CD4-positive, alpha-beta T cell (primary cell): ENCODE results near the gene PPP1R14C. TPM values are rescaled to one million over a fixed set of nuclear protein-coding genes. Genes with fewer than 3 reads are reported as not detected.

Experiments used
- ATAC-seq: fragments of 200-7000 bp; cut with Tn5 transposase; one replicate; pipeline ENCODE4 v1.10.0; 2022; ENCODE audit warnings: mild to moderate bottlenecking; ENCODE audit not compliant: poor library complexity
- CTCF ChIA-PET: fragments of 350-600 bp; sonication (Branson Sonifier 250); formaldehyde crosslinking; loops from one replicate; lab custom pipeline; 2021; ENCODE audit warnings: antibody characterized with exemption, inconsistent platforms; lab: Charles Lee
- POLR2A ChIA-PET: fragments of 350-600 bp; sonication (Branson Sonifier 250); formaldehyde crosslinking; loops from one replicate; lab custom pipeline; 2021; ENCODE audit warnings: antibody characterized with exemption, inconsistent platforms; lab: Charles Lee
- DNase-seq, 14 experiments: peaks; one replicate each; pipeline ENCODE4 v3.0.0-alpha.2; 2013 to 2020; ENCODE audit warnings: mixed read lengths in 2 of 14
- H3K27ac ChIP-seq, 2 donors: one replicate each; pipeline versions ENCODE4 v1.5.1 to v1.7.0; 2013; ENCODE audit warnings: low read length in 2 of 2, low read depth in 1 of 2, mild to moderate bottlenecking in 1 of 2
- H3K27me3 ChIP-seq, 2 experiments: 1 replicate in 1 of 2; 2 replicates in 1 of 2; pipeline versions ENCODE4 v1.6.1 to v1.7.0; 2013; ENCODE audit warnings: low read length in 2 of 2, control low read depth in 1 of 2, mild to moderate bottlenecking in 1 of 2, moderate library complexity in 1 of 2; ENCODE audit not compliant: insufficient read depth in 2 of 2, control insufficient read depth in 1 of 2
- H3K36me3 ChIP-seq: one replicate; pipeline ENCODE4 v1.6.1; 2013; ENCODE audit warnings: low read length, control low read depth; ENCODE audit not compliant: insufficient read depth
- H3K4me1 ChIP-seq: one replicate; pipeline ENCODE4 v1.6.1; 2013; ENCODE audit warnings: low read length, control low read depth; ENCODE audit not compliant: insufficient read depth
- H3K4me3 ChIP-seq: one replicate; pipeline ENCODE4 v1.5.1; 2013; ENCODE audit warnings: mild to moderate bottlenecking, low read length, moderate library complexity
- H3K9me3 ChIP-seq, 2 experiments: 1 replicate in 1 of 2; 2 replicates in 1 of 2; pipeline versions ENCODE4 v1.6.1 to v1.7.0; 2013; ENCODE audit warnings: low read length in 2 of 2, mild to moderate bottlenecking in 2 of 2, control low read depth in 1 of 2, moderate library complexity in 1 of 2; ENCODE audit not compliant: control insufficient read depth in 1 of 2, insufficient read depth in 1 of 2
- H3K27ac Mint-ChIP-seq: one replicate; pipeline ENCODE4 v1.8.0; 2020; ENCODE audit warnings: mixed read lengths
- H3K27me3 Mint-ChIP-seq: one replicate; pipeline ENCODE4 v1.8.0; 2021; ENCODE audit warnings: mixed read lengths
- H3K36me3 Mint-ChIP-seq: one replicate; pipeline ENCODE4 v1.8.0; 2021; ENCODE audit warnings: low read depth, mixed read lengths
- H3K4me1 Mint-ChIP-seq: one replicate; pipeline ENCODE4 v1.8.0; 2021; ENCODE audit warnings: low read depth, mixed read lengths
- H3K4me3 Mint-ChIP-seq: one replicate; pipeline ENCODE4 v1.8.0; 2020; ENCODE audit warnings: mild to moderate bottlenecking, mixed read lengths
- H3K9me3 Mint-ChIP-seq: one replicate; pipeline ENCODE4 v1.8.0; 2020; ENCODE audit warnings: mixed read lengths
- intact Hi-C, 2 experiments: fragments of 100-400 bp; cut with DNase I in 1 of 2; cut with micrococcal nuclease in 1 of 2; formaldehyde crosslinking; loops; one replicate each; pipeline versions ENCODE4 v1.15.1 to v1.9.0; 2023 to 2025; cut with DNase I, micrococcal nuclease
- total RNA-seq, 174 experiments: library from RNA in 2 of 174; stranded (reverse) in 2 of 174; gene quantifications; one replicate each; pipeline ENCODE4 v1.2.3 and lab custom pipeline; 2021 to 2026
- TF ChIP-seq, protein P1 (sequence below): fragments of 200-600 bp; IDR thresholded peaks from one replicate; pipeline ENCODE4 v1.8.0; 2022; ENCODE audit warnings: antibody characterized with exemption, mild to moderate bottlenecking

The PPP1R14C gene
- total RNA-seq, 2 experiments from 2014 or later: not detected

DNA sequence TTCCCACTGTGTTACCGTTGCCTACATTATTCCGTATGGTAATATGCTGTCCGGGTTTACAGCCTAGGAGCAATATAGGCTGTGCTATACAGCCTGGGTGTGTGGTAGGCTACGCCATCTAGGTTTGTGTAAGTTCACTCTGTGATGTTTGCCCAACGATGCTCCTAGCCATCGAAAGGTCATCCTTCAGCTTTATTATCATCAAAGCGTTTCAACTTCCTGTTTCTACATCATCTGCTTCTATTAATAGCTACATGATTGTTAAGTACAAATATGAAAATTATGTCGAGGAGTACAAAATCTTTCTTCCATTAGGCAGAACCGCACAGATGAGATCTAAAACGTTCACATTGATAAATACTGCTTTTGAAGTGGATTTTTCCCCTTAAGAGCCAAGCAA lies 69.9 kb downstream of the PPP1R14C start:
- Mint-ChIP-seq H3K9me3 (no peaks in the 10 kb centered on the region), H3K36me3 (no peaks in the 10 kb centered on the region), H3K4me1 (no peaks in the 10 kb centered on the region), H3K27ac (no peak overlapping the region), H3K4me3 (no peak overlapping the region), H3K27me3 (peaks cover 3% of the 10 kb centered on the region)
- Histone ChIP-seq H3K9me3 (no peaks in the 10 kb centered on the region), H3K4me1 (no peaks in the 10 kb centered on the region), H3K27me3 (peaks cover 0 to 2% of the 10 kb centered on the region in 2 experiments), H3K36me3 (no peaks in the 10 kb centered on the region), H3K4me3 (no peak overlapping the region), H3K27ac (no peak overlapping the region)
- POLR2A ChIA-PET: no interaction called here
- intact Hi-C loops: no loop called here
- TF ChIP-seq, protein P1, sequence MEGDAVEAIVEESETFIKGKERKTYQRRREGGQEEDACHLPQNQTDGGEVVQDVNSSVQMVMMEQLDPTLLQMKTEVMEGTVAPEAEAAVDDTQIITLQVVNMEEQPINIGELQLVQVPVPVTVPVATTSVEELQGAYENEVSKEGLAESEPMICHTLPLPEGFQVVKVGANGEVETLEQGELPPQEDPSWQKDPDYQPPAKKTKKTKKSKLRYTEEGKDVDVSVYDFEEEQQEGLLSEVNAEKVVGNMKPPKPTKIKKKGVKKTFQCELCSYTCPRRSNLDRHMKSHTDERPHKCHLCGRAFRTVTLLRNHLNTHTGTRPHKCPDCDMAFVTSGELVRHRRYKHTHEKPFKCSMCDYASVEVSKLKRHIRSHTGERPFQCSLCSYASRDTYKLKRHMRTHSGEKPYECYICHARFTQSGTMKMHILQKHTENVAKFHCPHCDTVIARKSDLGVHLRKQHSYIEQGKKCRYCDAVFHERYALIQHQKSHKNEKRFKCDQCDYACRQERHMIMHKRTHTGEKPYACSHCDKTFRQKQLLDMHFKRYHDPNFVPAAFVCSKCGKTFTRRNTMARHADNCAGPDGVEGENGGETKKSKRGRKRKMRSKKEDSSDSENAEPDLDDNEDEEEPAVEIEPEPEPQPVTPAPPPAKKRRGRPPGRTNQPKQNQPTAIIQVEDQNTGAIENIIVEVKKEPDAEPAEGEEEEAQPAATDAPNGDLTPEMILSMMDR: no peak
- DNase-seq (no peak), ATAC-seq (no peak)
- CTCF ChIA-PET: no interaction called here

DNA sequence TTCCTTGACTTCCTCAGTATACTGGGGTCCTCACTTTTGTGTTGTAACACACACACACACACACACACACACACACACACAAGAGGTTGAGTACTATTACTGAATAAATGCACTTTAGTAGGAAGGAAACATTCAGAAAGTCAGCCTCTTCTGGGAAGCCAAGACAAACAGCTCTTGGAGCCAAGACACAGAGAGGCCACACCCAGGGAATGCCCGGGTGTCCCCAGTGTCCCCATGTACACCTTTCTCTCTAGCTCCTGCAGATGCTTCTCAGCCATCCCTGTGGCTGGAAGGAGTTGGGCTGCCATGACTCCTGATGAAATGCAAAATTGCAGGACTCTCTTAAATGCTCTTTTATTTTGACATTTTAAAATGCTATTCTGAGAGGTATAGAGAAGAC lies 70.5 kb downstream of the PPP1R14C start:
- intact Hi-C loops: no loop called here
- DNase-seq: no peak
- Mint-ChIP-seq H3K9me3 (no peaks in the 10 kb centered on the region), H3K36me3 (no peaks in the 10 kb centered on the region), H3K27ac (no peak overlapping the region), H3K4me3 (no peak overlapping the region), H3K4me1 (no peaks in the 10 kb centered on the region), H3K27me3 (peaks cover 3% of the 10 kb centered on the region)
- Histone ChIP-seq H3K4me1 (no peaks in the 10 kb centered on the region), H3K36me3 (no peaks in the 10 kb centered on the region), H3K27me3 (peaks cover 0 to 2% of the 10 kb centered on the region in 2 experiments), H3K27ac (no peak overlapping the region), H3K9me3 (no peaks in the 10 kb centered on the region), H3K4me3 (no peak overlapping the region)
- ATAC-seq: no peak
- ChIA-PET CTCF (no interaction called here), POLR2A (no interaction called here)
- TF ChIP-seq, protein P1: no peak

DNA sequence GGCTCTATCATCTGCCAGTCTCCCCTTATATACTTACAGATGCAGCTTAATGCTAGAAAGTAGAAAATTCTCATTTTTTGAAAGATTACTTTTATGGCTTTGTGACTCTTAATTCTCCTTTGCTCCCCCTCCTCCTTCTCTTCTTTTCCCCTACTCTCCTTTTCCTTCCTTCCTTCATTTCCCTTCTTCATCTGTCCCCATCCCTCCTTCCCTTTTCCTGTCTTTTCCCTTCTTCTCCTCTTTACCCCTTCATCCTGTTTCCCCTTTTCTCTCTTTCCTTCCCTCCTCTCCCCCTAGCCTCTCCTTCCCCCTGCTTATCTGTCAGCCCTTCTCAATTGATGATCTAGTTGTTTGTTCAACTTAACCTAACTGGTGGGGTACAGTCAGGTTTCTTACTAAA lies 71.5 kb downstream of the PPP1R14C start:
- Mint-ChIP-seq H3K36me3 (no peaks in the 10 kb centered on the region), H3K27ac (no peak overlapping the region)

More for the DNA sequence above, 71.5 kb downstream of the PPP1R14C start:
- H3K4me3 Mint-ChIP-seq: no peak overlapping the region
- H3K27me3 Mint-ChIP-seq: peaks cover 3% of the 10 kb centered on the region
- ATAC-seq (no peak), DNase-seq (no peak)
- H3K4me3 ChIP-seq: no peak overlapping the region
- no peaks in the 10 kb centered on the region for H3K4me1 Mint-ChIP-seq
- POLR2A ChIA-PET: no interaction called here
- H3K9me3 Mint-ChIP-seq: no peaks in the 10 kb centered on the region
- intact Hi-C loops: no loop called here
- TF ChIP-seq, protein P1: no peak
- no peak overlapping the region for H3K27ac ChIP-seq
- no peaks in the 10 kb centered on the region for H3K9me3 ChIP-seq
- H3K4me1 ChIP-seq: no peaks in the 10 kb centered on the region
- H3K36me3 ChIP-seq: no peaks in the 10 kb centered on the region
- H3K27me3 ChIP-seq: peaks cover 0 to 2% of the 10 kb centered on the region in 2 experiments
- CTCF ChIA-PET: no interaction called here
